ENCODE data around the gene RFWD3.
A peak's percentile ranks its signal among the peaks of the same experiment; 100 is the strongest.

The RFWD3 gene

GRCh38 chr16:74626741-74627416 is 39.8 kb downstream of the RFWD3 start:
- in situ Hi-C loops (cut with HindIII; ENCODE audit: low sequenced_read_pairs): no loop called here
- H3K4me3 ChIP-seq (ENCODE audit: low read depth, low read length): no peak overlapping the region
- no peak for DNase-seq (ENCODE audit: low read depth)
- TF ChIP-seq CTCF (IDR thresholded peaks at IDR 0.05; ENCODE audit: low read depth, low read length, missing control alignments): no peak

- in situ Hi-C loops (cut with HindIII; ENCODE audit: low sequenced_read_pairs): no loop called here
- DNase-seq (ENCODE audit: low read depth): no peak
- H3K4me3 ChIP-seq (ENCODE audit: low read depth, low read length): no peak overlapping the region
- no peak for TF ChIP-seq CTCF (IDR thresholded peaks at IDR 0.05; ENCODE audit: low read depth, low read length, missing control alignments)
Measured at GRCh38 chr16:74625500-74626350, 41.0 kb downstream of the RFWD3 start.

GRCh38 chr16:74623839-74624235 is 42.8 kb downstream of the RFWD3 start:
- DNase-seq (ENCODE audit: low read depth): no peak
- no peak for TF ChIP-seq CTCF (IDR thresholded peaks at IDR 0.05; ENCODE audit: low read depth, low read length, missing control alignments)
- in situ Hi-C loops (cut with HindIII; ENCODE audit: low sequenced_read_pairs): no loop called here
- no peak overlapping the region for H3K4me3 ChIP-seq (ENCODE audit: low read depth, low read length)

- DNase-seq (ENCODE audit: low read depth): peak; percentile 45
- in situ Hi-C loops (cut with HindIII; ENCODE audit: low sequenced_read_pairs): no loop called here
- TF ChIP-seq CTCF (IDR thresholded peaks at IDR 0.05; ENCODE audit: low read depth, low read length, missing control alignments): peak; percentile 59
- H3K4me3 ChIP-seq (ENCODE audit: low read depth, low read length): no peak overlapping the region
Measured at GRCh38 chr16:74623214-74623838, 43.4 kb downstream of the RFWD3 start.

- no peak overlapping the region for H3K4me3 ChIP-seq (ENCODE audit: low read depth, low read length)
- no peak for TF ChIP-seq CTCF (IDR thresholded peaks at IDR 0.05; ENCODE audit: low read depth, low read length, missing control alignments)
- no peak for DNase-seq (ENCODE audit: low read depth)
- in situ Hi-C loops (cut with HindIII; ENCODE audit: low sequenced_read_pairs): no loop called here
Measured at GRCh38 chr16:74622005-74622404, 44.7 kb downstream of the RFWD3 start.

- no peak for DNase-seq (ENCODE audit: low read depth)
- in situ Hi-C loops (cut with HindIII; ENCODE audit: low sequenced_read_pairs): no loop called here
Measured at GRCh38 chr16:74617206-74617788, 49.4 kb downstream of the RFWD3 start.

More at GRCh38 chr16:74617206-74617788, 49.4 kb downstream of the RFWD3 start:
- no peak for TF ChIP-seq CTCF (IDR thresholded peaks at IDR 0.05; ENCODE audit: low read depth, low read length, missing control alignments)
- H3K4me3 ChIP-seq (ENCODE audit: low read depth, low read length): no peak overlapping the region
